Epithelial cell of proximal tubule (primary cell): ENCODE data around the gene PDE4D. TPM values are rescaled to one million over a fixed set of nuclear protein-coding genes. Genes with fewer than 3 reads are reported as not detected.

ENCODE experiments used
- DNase-seq: peaks from one replicate; pipeline ENCODE4 v3.0.0-alpha.2; 2011; ENCODE audit warnings: low read depth
- H3K4me3 ChIP-seq: 2 replicates; pipeline ENCODE4 v1.5.1; 2011; ENCODE audit warnings: low read depth, mild to moderate bottlenecking, low read length
- CTCF ChIP-seq: conservative IDR thresholded peaks from 2 replicates; pipeline ENCODE4 v1.5.1; 2012; ENCODE audit warnings: low read depth, mild to moderate bottlenecking, low read length
- total RNA-seq: library from RNA; depleted of rRNA; stranded (reverse); fragments of >200 nt; gene quantifications from 2 replicates; pipeline ENCODE4 v1.2.3, GENCODE V29; 2015

The PDE4D gene
- total RNA-seq, 1 donor from 2014 or later: 18.4 TPM

- DNase-seq: no peak
- no peak for TF ChIP-seq CTCF
- H3K4me3 ChIP-seq: no peak overlapping the region
These were observed 947.3 kb downstream of the PDE4D start for GRCh38 chr5:58946230-58946629.

GRCh38 chr5:58944221-58944620 is 949.3 kb downstream of the PDE4D start:
- TF ChIP-seq CTCF: no peak
- DNase-seq: no peak
- H3K4me3 ChIP-seq: no peak overlapping the region

GRCh38 chr5:58940446-58940845 is 953.1 kb downstream of the PDE4D start:
- no peak for TF ChIP-seq CTCF
- no peak overlapping the region for H3K4me3 ChIP-seq
- no peak for DNase-seq

GRCh38 chr5:58939664-58940063 is 953.9 kb downstream of the PDE4D start:
- TF ChIP-seq CTCF: no peak
- no peak overlapping the region for H3K4me3 ChIP-seq
- no peak for DNase-seq

- DNase-seq: no peak
- H3K4me3 ChIP-seq: no peak overlapping the region
- no peak for TF ChIP-seq CTCF
These were observed 954.7 kb downstream of the PDE4D start for GRCh38 chr5:58938563-58939424.

- no peak overlapping the region for H3K4me3 ChIP-seq
- no peak for DNase-seq
- no peak for TF ChIP-seq CTCF
These were observed 956.4 kb downstream of the PDE4D start for GRCh38 chr5:58937031-58937681.

GRCh38 chr5:58934629-58935097 is 958.9 kb downstream of the PDE4D start:
- no peak for TF ChIP-seq CTCF
- no peak for DNase-seq
- no peak overlapping the region for H3K4me3 ChIP-seq
